ENCODE data around the gene VAC14.
A peak's percentile ranks its signal among the peaks of the same experiment; 100 is the strongest.

VAC14 gene

DNA sequence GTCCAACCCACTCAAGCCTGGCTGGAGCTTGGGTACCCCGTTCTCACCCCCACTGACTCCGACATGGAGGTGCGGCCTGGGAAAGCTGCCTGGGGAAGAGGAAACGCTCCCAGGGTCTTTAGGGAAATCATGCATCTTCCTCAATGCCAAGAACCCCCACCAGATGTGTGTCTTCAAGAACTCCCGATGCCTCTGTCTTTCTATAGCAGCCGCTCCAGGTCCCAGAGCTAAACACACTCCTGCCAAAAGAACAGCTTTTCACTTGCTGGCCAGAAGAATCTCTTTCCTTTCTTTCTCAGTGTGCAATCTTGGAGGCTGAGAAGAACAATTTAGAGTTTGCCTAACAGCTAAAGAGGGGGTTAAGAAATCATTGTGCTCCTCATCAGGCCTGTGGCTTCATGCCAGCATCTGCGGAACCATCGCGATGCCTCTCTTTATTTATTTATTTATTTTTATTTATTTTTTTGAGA lies 74.0 kb downstream of the VAC14 start:
- H3K9me3 ChIP-seq (ENCODE audit: insufficient read depth, low read depth, low read length) = no peaks in the 10 kb centered on the region
- no CpG with 5 or more reads among the region's 9 CpGs for WGBS (ENCODE audit: extremely low coverage, insufficient coverage, insufficient read length)
- H2BK5ac ChIP-seq (ENCODE audit: low read depth, low read length, poor library complexity) = no peak overlapping the region
- H3K27ac ChIP-seq (ENCODE audit: low read depth, low read length) = no peak overlapping the region
- no peak overlapping the region for H4K8ac ChIP-seq (ENCODE audit: low read depth, low read length)
- H3K14ac ChIP-seq (ENCODE audit: low read length) = no peak overlapping the region
- H3K23ac ChIP-seq (ENCODE audit: low read length) = no peak overlapping the region
- peaks cover 16% of the 10 kb centered on the region for H3K79me1 ChIP-seq (ENCODE audit: low read length)
- H2BK12ac ChIP-seq (ENCODE audit: low read length) = no peak overlapping the region
- peak overlapping the region; percentile 16 for H4K91ac ChIP-seq (ENCODE audit: low read depth, low read length)
- H3K4me1 ChIP-seq (ENCODE audit: control insufficient read depth in 1 of 2, insufficient read depth in 2 of 2, low read length in 2 of 2) = peaks cover 23 to 30% of the 10 kb centered on the region in 2 experiments
- peaks cover 9 to 13% of the 10 kb centered on the region in 2 experiments for H3K36me3 ChIP-seq (ENCODE audit: control insufficient read depth in 1 of 2, insufficient read depth in 2 of 2, low read length in 2 of 2)
- no peaks in the 10 kb centered on the region for H3K79me2 ChIP-seq (ENCODE audit: control insufficient read depth, insufficient read depth, low read length, poor library complexity)
- H3K9ac ChIP-seq (ENCODE audit: low read length) = no peak overlapping the region
- H3K27me3 ChIP-seq (ENCODE audit: insufficient read depth, low read length) = no peaks in the 10 kb centered on the region
- H2AK5ac ChIP-seq (ENCODE audit: low read length) = no peak overlapping the region
- no peak overlapping the region for H4K12ac ChIP-seq (ENCODE audit: low read depth, low read length)
- no peak overlapping the region for H3K18ac ChIP-seq (ENCODE audit: low read length)
- H2BK120ac ChIP-seq (ENCODE audit: insufficient read depth, low read length, poor library complexity) = no peak overlapping the region
- H3K4ac ChIP-seq (ENCODE audit: low read depth, low read length) = no peak overlapping the region
- no peak overlapping the region for H3K4me2 ChIP-seq (ENCODE audit: low read length)
- H2AFZ ChIP-seq (ENCODE audit: insufficient read depth, low read length, poor library complexity) = no peak overlapping the region
- H3K4me3 ChIP-seq (ENCODE audit: low read depth, low read length) = no peak overlapping the region
- DNase-seq = no peak

DNA sequence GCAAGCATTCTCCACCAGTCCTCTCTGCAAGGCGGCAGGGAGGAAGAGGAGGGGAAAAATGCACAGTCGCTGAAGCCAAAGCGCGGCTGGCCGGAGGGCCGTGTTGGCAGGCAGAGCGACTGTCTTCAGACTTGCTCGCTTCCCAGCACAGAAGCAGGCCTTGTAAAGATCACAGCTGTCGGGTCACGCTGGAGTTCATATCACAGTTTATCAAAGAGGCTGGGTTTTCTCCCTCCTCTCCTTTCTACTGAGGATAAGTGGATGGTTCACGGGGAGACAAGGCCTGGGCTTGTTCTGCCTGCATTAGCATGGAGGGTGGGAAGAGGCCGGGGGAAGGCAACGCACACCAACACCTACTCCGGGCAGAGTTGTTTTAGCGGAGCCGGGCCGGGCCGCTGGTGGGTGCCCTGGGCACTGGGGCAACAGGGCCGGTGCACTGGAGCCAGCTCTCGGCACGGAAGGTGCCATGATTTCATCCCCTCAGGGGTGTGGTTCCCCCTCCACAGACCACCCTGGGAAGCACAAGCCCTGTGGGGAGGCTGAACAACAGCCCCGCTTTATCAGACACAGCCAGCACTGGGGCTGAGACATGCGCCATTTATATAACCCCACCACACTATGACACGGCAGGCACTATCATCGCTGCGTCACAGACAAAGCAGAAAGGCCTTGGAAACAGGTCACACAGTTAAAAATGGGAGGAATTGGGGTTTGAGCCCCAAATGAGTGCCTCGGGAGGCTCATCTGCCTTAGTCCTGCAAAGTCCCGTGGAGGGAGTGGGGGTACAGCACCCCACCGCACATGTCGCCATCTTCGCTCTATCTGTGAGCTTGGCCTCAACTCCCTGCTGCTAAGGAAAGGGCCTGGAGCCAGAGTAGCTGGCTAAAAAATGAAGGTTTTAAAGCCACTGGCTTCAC lies 74.8 kb downstream of the VAC14 start:
- Histone ChIP-seq H3K79me1 (ENCODE audit: low read length) (peaks cover 19% of the 10 kb centered on the region), H3K79me2 (ENCODE audit: control insufficient read depth, insufficient read depth, low read length, poor library complexity) (no peaks in the 10 kb centered on the region), H4K91ac (ENCODE audit: low read depth, low read length) (peak overlapping the region; percentile 16), H3K4me2 (ENCODE audit: low read length) (no peak overlapping the region), H3K27ac (ENCODE audit: low read depth, low read length) (peak overlapping the region; percentile 13), H3K9me3 (ENCODE audit: insufficient read depth, low read depth, low read length) (peaks cover 2% of the 10 kb centered on the region), H2BK5ac (ENCODE audit: low read depth, low read length, poor library complexity) (no peak overlapping the region), H3K27me3 (ENCODE audit: insufficient read depth, low read length) (no peaks in the 10 kb centered on the region), H3K4me3 (ENCODE audit: low read depth, low read length) (no peak overlapping the region), H2BK12ac (ENCODE audit: low read length) (peak overlapping the region; percentile 51), H3K4ac (ENCODE audit: low read depth, low read length) (no peak overlapping the region), H3K4me1 (ENCODE audit: control insufficient read depth in 1 of 2, insufficient read depth in 2 of 2, low read length in 2 of 2) (peaks cover 23 to 30% of the 10 kb centered on the region in 2 experiments), H3K23ac (ENCODE audit: low read length) (no peak overlapping the region), H3K14ac (ENCODE audit: low read length) (peak overlapping the region; percentile 6), H4K8ac (ENCODE audit: low read depth, low read length) (peak overlapping the region; percentile 3), H3K36me3 (ENCODE audit: control insufficient read depth in 1 of 2, insufficient read depth in 2 of 2, low read length in 2 of 2) (peaks cover 13 to 19% of the 10 kb centered on the region in 2 experiments), H2AFZ (ENCODE audit: insufficient read depth, low read length, poor library complexity) (no peak overlapping the region), H3K18ac (ENCODE audit: low read length) (no peak overlapping the region), H2AK5ac (ENCODE audit: low read length) (peak overlapping the region; percentile 8), H4K12ac (ENCODE audit: low read depth, low read length) (no peak overlapping the region), H3K9ac (ENCODE audit: low read length) (no peak overlapping the region), H2BK120ac (ENCODE audit: insufficient read depth, low read length, poor library complexity) (no peak overlapping the region)
- WGBS (ENCODE audit: extremely low coverage, insufficient coverage, insufficient read length) = no CpG with 5 or more reads among the region's 31 CpGs
- no peak for DNase-seq

DNA sequence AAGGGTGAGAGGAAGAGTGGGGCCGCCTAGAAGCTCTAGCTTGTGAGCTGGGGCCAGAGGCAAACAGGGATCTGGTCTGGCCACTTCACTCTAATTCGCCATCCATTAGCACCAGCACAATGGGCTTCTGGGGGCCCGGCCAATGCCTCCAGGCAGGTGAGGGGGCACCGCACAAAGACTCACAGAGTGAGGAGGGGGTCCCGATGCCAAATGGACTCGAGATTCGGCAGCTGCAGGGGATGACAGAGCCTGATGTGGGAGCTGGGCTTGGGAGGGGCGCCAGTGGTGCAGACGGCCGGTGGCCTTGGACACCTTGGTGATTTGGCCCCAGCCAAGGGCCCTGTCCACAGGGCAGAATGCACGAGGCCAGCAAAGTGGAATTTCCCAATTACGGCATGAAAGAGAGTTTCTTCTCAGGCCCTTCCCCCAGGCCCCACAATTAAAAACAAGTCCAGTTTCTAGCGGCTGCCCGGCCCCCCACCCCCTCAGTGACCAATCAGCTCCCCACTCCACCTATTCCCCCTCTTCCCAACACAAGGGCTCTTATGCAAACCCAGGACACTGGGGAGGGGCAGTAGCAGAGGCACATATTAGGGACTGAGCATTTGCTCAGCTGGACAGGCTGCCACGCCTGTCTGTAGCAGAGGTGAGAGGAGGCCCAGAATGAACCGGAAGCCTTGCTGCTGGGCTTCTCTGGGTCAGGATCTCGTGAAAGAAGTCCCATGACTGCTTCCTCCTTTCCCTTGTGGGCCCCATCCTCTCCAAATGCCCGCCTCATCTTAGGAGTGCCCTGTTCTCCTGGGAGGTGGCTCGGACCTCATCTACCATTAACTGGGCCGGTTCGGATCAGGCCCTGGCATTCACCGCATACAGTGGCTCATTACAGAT lies 75.7 kb downstream of the VAC14 start:
- peak overlapping the region; percentile 45 for H4K8ac ChIP-seq (ENCODE audit: low read depth, low read length)
- no peak overlapping the region for H3K23ac ChIP-seq (ENCODE audit: low read length)
- peak overlapping the region; percentile 46 for H3K14ac ChIP-seq (ENCODE audit: low read length)
- H3K4me2 ChIP-seq (ENCODE audit: low read length) = no peak overlapping the region
- H3K27me3 ChIP-seq (ENCODE audit: insufficient read depth, low read length) = no peaks in the 10 kb centered on the region
- H3K79me2 ChIP-seq (ENCODE audit: control insufficient read depth, insufficient read depth, low read length, poor library complexity) = no peaks in the 10 kb centered on the region
- peaks cover 27 to 37% of the 10 kb centered on the region in 2 experiments for H3K4me1 ChIP-seq (ENCODE audit: control insufficient read depth in 1 of 2, insufficient read depth in 2 of 2, low read length in 2 of 2)
- peak overlapping the region; percentile 49 for H2BK5ac ChIP-seq (ENCODE audit: low read depth, low read length, poor library complexity)
- H2AFZ ChIP-seq (ENCODE audit: insufficient read depth, low read length, poor library complexity) = no peak overlapping the region
- peak overlapping the region; percentile 10 for H3K4ac ChIP-seq (ENCODE audit: low read depth, low read length)
- peaks cover 19% of the 10 kb centered on the region for H3K79me1 ChIP-seq (ENCODE audit: low read length)
- H3K9ac ChIP-seq (ENCODE audit: low read length) = no peak overlapping the region
- H3K4me3 ChIP-seq (ENCODE audit: low read depth, low read length) = no peak overlapping the region
- peak overlapping the region; percentile 3 for H2BK12ac ChIP-seq (ENCODE audit: low read length)
- peaks cover 2% of the 10 kb centered on the region for H3K9me3 ChIP-seq (ENCODE audit: insufficient read depth, low read depth, low read length)
- H2BK120ac ChIP-seq (ENCODE audit: insufficient read depth, low read length, poor library complexity) = peak overlapping the region; percentile 23
- H3K18ac ChIP-seq (ENCODE audit: low read length) = peak overlapping the region; percentile 27
- H2AK5ac ChIP-seq (ENCODE audit: low read length) = peak overlapping the region; percentile 19
- H3K36me3 ChIP-seq (ENCODE audit: control insufficient read depth in 1 of 2, insufficient read depth in 2 of 2, low read length in 2 of 2) = peaks cover 13 to 19% of the 10 kb centered on the region in 2 experiments
- H4K12ac ChIP-seq (ENCODE audit: low read depth, low read length) = no peak overlapping the region
- DNase-seq = no peak
- peak overlapping the region; percentile 38 for H4K91ac ChIP-seq (ENCODE audit: low read depth, low read length)
- H3K27ac ChIP-seq (ENCODE audit: low read depth, low read length) = peak overlapping the region; percentile 59
- WGBS (ENCODE audit: extremely low coverage, insufficient coverage, insufficient read length) = no CpG with 5 or more reads among the region's 22 CpGs
